HUES48 (cell line): ENCODE data around the gene DOCK7.
A peak's percentile ranks its signal among the peaks of the same experiment; 100 is the strongest.

Source experiments
- H3K27ac ChIP-seq: one replicate; pipeline ENCODE4 v1.7.0; 2013; ENCODE audit warnings: low read depth, low read length, inconsistent platforms
- H3K27me3 ChIP-seq: 2 replicates; pipeline ENCODE4 v1.6.1; 2013; ENCODE audit warnings: mild to moderate bottlenecking, low read length; ENCODE audit not compliant: control insufficient read depth, insufficient read depth
- H3K36me3 ChIP-seq: 2 replicates; pipeline ENCODE4 v1.6.1; 2013; ENCODE audit warnings: low read length; ENCODE audit not compliant: control insufficient read depth, insufficient read depth
- H3K4me1 ChIP-seq: 2 replicates; pipeline ENCODE4 v1.6.1; 2013; ENCODE audit warnings: mild to moderate bottlenecking, low read length; ENCODE audit not compliant: control insufficient read depth, insufficient read depth
- H3K4me3 ChIP-seq: 2 replicates; pipeline ENCODE4 v1.5.1; 2013; ENCODE audit warnings: mild to moderate bottlenecking, low read depth, low read length
- H3K9ac ChIP-seq: 2 replicates; pipeline ENCODE4 v1.6.1; 2013; ENCODE audit warnings: mild to moderate bottlenecking, low read depth, low read length, moderate library complexity
- H3K9me3 ChIP-seq: 2 replicates; pipeline ENCODE4 v1.6.1; 2013; ENCODE audit warnings: low read length; ENCODE audit not compliant: control insufficient read depth, insufficient read depth

DOCK7 gene

GRCh38 chr1:62450301-62450700 is 237.9 kb downstream of the DOCK7 start:
- Histone ChIP-seq H3K36me3 (peaks cover 92% of the 10 kb centered on the region), H3K9ac (no peak overlapping the region)

GRCh38 chr1:62448221-62448933 is 239.8 kb downstream of the DOCK7 start:
- H3K9ac ChIP-seq, result no peak overlapping the region
- peaks cover 92% of the 10 kb centered on the region for H3K36me3 ChIP-seq
- H3K4me3 ChIP-seq, result no peak overlapping the region
- H3K27ac ChIP-seq, result no peak overlapping the region
- no peaks in the 10 kb centered on the region for H3K4me1 ChIP-seq
- no peaks in the 10 kb centered on the region for H3K27me3 ChIP-seq
- H3K9me3 ChIP-seq, result no peaks in the 10 kb centered on the region

More at GRCh38 chr1:62450301-62450700, 237.9 kb downstream of the DOCK7 start:
- Histone ChIP-seq H3K27ac (no peak overlapping the region), H3K9me3 (no peaks in the 10 kb centered on the region), H3K27me3 (no peaks in the 10 kb centered on the region), H3K4me3 (no peak overlapping the region), H3K4me1 (no peaks in the 10 kb centered on the region)

- no peak overlapping the region for H3K27ac ChIP-seq
- peaks cover 95% of the 10 kb centered on the region for H3K36me3 ChIP-seq
- H3K4me1 ChIP-seq, result no peaks in the 10 kb centered on the region
- no peak overlapping the region for H3K4me3 ChIP-seq
- no peak overlapping the region for H3K9ac ChIP-seq
- no peaks in the 10 kb centered on the region for H3K9me3 ChIP-seq
- no peaks in the 10 kb centered on the region for H3K27me3 ChIP-seq
Measured at GRCh38 chr1:62444701-62445100, 243.5 kb downstream of the DOCK7 start.

- H3K36me3 ChIP-seq, result peaks cover 52% of the 10 kb centered on the region
- no peak overlapping the region for H3K27ac ChIP-seq
- H3K9ac ChIP-seq, result no peak overlapping the region
- H3K9me3 ChIP-seq, result no peaks in the 10 kb centered on the region
- H3K4me3 ChIP-seq, result no peak overlapping the region; the same call in 1 of the 2 replicates
- H3K27me3 ChIP-seq, result no peaks in the 10 kb centered on the region
- H3K4me1 ChIP-seq, result peaks cover 10% of the 10 kb centered on the region
Measured at GRCh38 chr1:62439652-62440371, 248.4 kb downstream of the DOCK7 start.

GRCh38 chr1:62438163-62438562 is 250.0 kb downstream of the DOCK7 start:
- Histone ChIP-seq H3K4me3 (peak overlapping the region; percentile 98), H3K9ac (peak overlapping the region; percentile 100), H3K9me3 (no peaks in the 10 kb centered on the region), H3K27me3 (no peaks in the 10 kb centered on the region), H3K36me3 (peaks cover 35% of the 10 kb centered on the region), H3K27ac (no peak overlapping the region), H3K4me1 (peaks cover 10% of the 10 kb centered on the region)

- Histone ChIP-seq H3K9ac (peak overlapping the region; percentile 100), H3K36me3 (peaks cover 28% of the 10 kb centered on the region), H3K4me1 (peaks cover 10% of the 10 kb centered on the region), H3K27me3 (no peaks in the 10 kb centered on the region), H3K4me3 (peak overlapping the region; percentile 98), H3K27ac (peak overlapping the region; percentile 100), H3K9me3 (no peaks in the 10 kb centered on the region)
Measured at GRCh38 chr1:62437273-62437940, 250.8 kb downstream of the DOCK7 start.

GRCh38 chr1:62436466-62437272 is 251.5 kb downstream of the DOCK7 start, which contains the start of gene USP1:
Gene USP1, plus strand, starts transcription at chr1:62437049. Its CDS starts 2,819 bp downstream, at chr1:62439868.
- no peaks in the 10 kb centered on the region for H3K27me3 ChIP-seq
- H3K9me3 ChIP-seq, result no peaks in the 10 kb centered on the region
- H3K9ac ChIP-seq, result peak within 1 kb of the TSS; percentile 100
- peaks cover 20% of the 10 kb centered on the region for H3K36me3 ChIP-seq
- peak within 1 kb of the TSS; percentile 100 for H3K27ac ChIP-seq
- H3K4me1 ChIP-seq, result peaks cover 10% of the 10 kb centered on the region
- H3K4me3 ChIP-seq, result peak within 1 kb of the TSS; percentile 98

- Histone ChIP-seq H3K9ac (peak overlapping the region; percentile 100), H3K4me3 (peak overlapping the region; percentile 98), H3K36me3 (peaks cover 14% of the 10 kb centered on the region), H3K4me1 (peaks cover 10% of the 10 kb centered on the region), H3K9me3 (no peaks in the 10 kb centered on the region), H3K27me3 (no peaks in the 10 kb centered on the region), H3K27ac (peak overlapping the region; percentile 100)
Measured at GRCh38 chr1:62436039-62436465, 252.1 kb downstream of the DOCK7 start.

GRCh38 chr1:62435231-62436038 is 252.8 kb downstream of the DOCK7 start:
- Histone ChIP-seq H3K9me3 (no peaks in the 10 kb centered on the region), H3K27ac (peak overlapping the region; percentile 100), H3K27me3 (no peaks in the 10 kb centered on the region), H3K36me3 (peaks cover 8% of the 10 kb centered on the region), H3K9ac (peak overlapping the region; percentile 98), H3K4me3 (peak overlapping the region; percentile 98), H3K4me1 (peaks cover 10% of the 10 kb centered on the region)

- no peak overlapping the region for H3K4me3 ChIP-seq
- no peaks in the 10 kb centered on the region for H3K9me3 ChIP-seq
- H3K36me3 ChIP-seq, result peaks cover 1% of the 10 kb centered on the region; the same call in 1 of the 2 replicates
- H3K9ac ChIP-seq, result no peak overlapping the region
- H3K27ac ChIP-seq, result no peak overlapping the region
- no peaks in the 10 kb centered on the region for H3K27me3 ChIP-seq
- H3K4me1 ChIP-seq, result peaks cover 10% of the 10 kb centered on the region
Measured at GRCh38 chr1:62434618-62435001, 253.6 kb downstream of the DOCK7 start.
